Measurements from ENCODE around the gene ADAP1. TPM values are rescaled to one million over a fixed set of nuclear protein-coding genes. Genes with fewer than 3 reads are reported as not detected.

ADAP1 gene
- total RNA-seq, 2 donors from 2014 or later = 4.2 to 7.7 TPM

- Histone ChIP-seq H3K4me3 (no peak overlapping the region), H3K4me1 (peaks cover 0 to 33% of the 10 kb centered on the region in 2 donors), H3K27ac (no peak overlapping the region), H3K9me3 (no peaks in the 10 kb centered on the region), H3K27me3 (no peaks in the 10 kb centered on the region), H3K36me3 (no peaks in the 10 kb centered on the region)
- TF ChIP-seq CTCF (IDR thresholded peaks at IDR 0.05) = no peak
- peak; percentile 82 for DNase-seq (ENCODE audit: low spot score)
These were observed 31.1 kb downstream of the ADAP1 start for GRCh38 chr7:923108-924041.

- Histone ChIP-seq H3K4me1 (peaks cover 0 to 33% of the 10 kb centered on the region in 2 donors), H3K27ac (no peak overlapping the region), H3K9me3 (no peaks in the 10 kb centered on the region), H3K36me3 (no peaks in the 10 kb centered on the region), H3K4me3 (no peak overlapping the region), H3K27me3 (no peaks in the 10 kb centered on the region)
- TF ChIP-seq CTCF (IDR thresholded peaks at IDR 0.05) = no peak
- no peak for DNase-seq (ENCODE audit: low spot score)
These were observed 32.0 kb downstream of the ADAP1 start for GRCh38 chr7:922334-923107.

- no peak for DNase-seq (ENCODE audit: low spot score)
- no peak overlapping the region for H3K4me3 ChIP-seq
- no peak overlapping the region for H3K27ac ChIP-seq
- H3K4me1 ChIP-seq = peaks cover 0 to 33% of the 10 kb centered on the region in 2 donors
- no peaks in the 10 kb centered on the region for H3K27me3 ChIP-seq
- H3K36me3 ChIP-seq = no peaks in the 10 kb centered on the region
- no peak for TF ChIP-seq CTCF (IDR thresholded peaks at IDR 0.05)
- H3K9me3 ChIP-seq = no peaks in the 10 kb centered on the region
These were observed 32.7 kb downstream of the ADAP1 start for GRCh38 chr7:921581-922333.

GRCh38 chr7:921071-921461 is 33.4 kb downstream of the ADAP1 start:
- no peak for TF ChIP-seq CTCF (IDR thresholded peaks at IDR 0.05)
- DNase-seq (ENCODE audit: low spot score) = no peak
- H3K27me3 ChIP-seq = no peaks in the 10 kb centered on the region
- no peak overlapping the region for H3K4me3 ChIP-seq
- peaks cover 0 to 38% of the 10 kb centered on the region in 2 donors for H3K4me1 ChIP-seq
- no peak overlapping the region for H3K27ac ChIP-seq
- H3K9me3 ChIP-seq = no peaks in the 10 kb centered on the region
- H3K36me3 ChIP-seq = no peaks in the 10 kb centered on the region

- H3K4me1 ChIP-seq = peaks cover 0 to 34% of the 10 kb centered on the region in 2 donors
- no peak for TF ChIP-seq CTCF (IDR thresholded peaks at IDR 0.05)
- H3K4me3 ChIP-seq = no peak overlapping the region
- no peaks in the 10 kb centered on the region for H3K9me3 ChIP-seq
- H3K36me3 ChIP-seq = no peaks in the 10 kb centered on the region
- no peaks in the 10 kb centered on the region for H3K27me3 ChIP-seq
- no peak for DNase-seq (ENCODE audit: low spot score)
- no peak overlapping the region for H3K27ac ChIP-seq
These were observed 34.0 kb downstream of the ADAP1 start for GRCh38 chr7:920351-921070.

All from right atrium auricular region (tissue), 2 donors.